ENCODE data around the gene DLX2.
A peak's percentile ranks its signal among the peaks of the same experiment; 100 is the strongest.

GRCh38 chr2:172084395-172084644, 18.4 kb downstream of the DLX2 start:
- no peak for TF ChIP-seq CTCF (IDR thresholded peaks at IDR 0.05)
- TF ChIP-seq EZH2 (IDR thresholded peaks at IDR 0.05), result no peak
- TF ChIP-seq EZH2phosphoT487 (IDR thresholded peaks at IDR 0.05), result peak; percentile 73
